HUDEP-2 (cell line): Measurements from ENCODE around the gene GAGE12C.
"Not testable (repeated sequence)": the region's sequence is repeated elsewhere in the genome, so short reads cannot be mapped to it uniquely, and the experiment has no call there.

Experiments
- DNase-seq, 76 experiments: peaks; one replicate each; lab custom pipeline; 2025; ENCODE audit not compliant: unreplicated experiment in 76 of 76; lab: John Stamatoyannopoulos, UW

Gene GAGE12C, protein sequence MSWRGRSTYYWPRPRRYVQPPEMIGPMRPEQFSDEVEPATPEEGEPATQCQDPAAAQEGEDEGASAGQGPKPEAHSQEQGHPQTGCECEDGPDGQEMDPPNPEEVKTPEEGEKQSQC

DNA sequence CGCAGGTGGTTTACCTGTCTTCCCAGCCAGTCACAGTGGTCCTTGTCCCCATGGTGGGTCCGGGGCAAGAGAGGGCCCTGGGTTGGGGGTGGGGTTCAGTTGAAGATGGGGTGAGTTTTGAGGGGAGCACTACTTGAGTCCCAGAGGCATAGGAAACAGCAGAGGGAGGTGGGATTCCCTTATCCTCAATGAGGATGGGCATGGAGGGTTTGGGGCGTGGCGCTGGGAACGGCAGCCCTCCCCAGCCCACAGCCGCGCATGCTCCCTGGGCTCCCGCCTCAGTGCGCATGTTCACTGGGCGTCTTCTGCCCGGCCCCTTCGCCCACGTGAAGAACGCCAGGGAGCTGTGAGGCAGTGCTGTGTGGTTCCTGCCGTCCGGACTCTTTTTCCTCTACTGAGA lies at the start of gene GAGE12C:
Gene GAGE12C (plus strand): TSS at position 301 of the 400 bp plus-strand sequence. CDS start 1,155 bp downstream, outside the sequence.
- not testable (repeated sequence) for DNase-seq

DNA sequence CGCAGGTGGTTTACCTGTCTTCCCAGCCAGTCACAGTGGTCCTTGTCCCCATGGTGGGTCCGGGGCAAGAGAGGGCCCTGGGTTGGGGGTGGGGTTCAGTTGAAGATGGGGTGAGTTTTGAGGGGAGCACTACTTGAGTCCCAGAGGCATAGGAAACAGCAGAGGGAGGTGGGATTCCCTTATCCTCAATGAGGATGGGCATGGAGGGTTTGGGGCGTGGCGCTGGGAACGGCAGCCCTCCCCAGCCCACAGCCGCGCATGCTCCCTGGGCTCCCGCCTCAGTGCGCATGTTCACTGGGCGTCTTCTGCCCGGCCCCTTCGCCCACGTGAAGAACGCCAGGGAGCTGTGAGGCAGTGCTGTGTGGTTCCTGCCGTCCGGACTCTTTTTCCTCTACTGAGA lies 9.5 kb downstream of the GAGE12C start, which contains the start of gene GAGE12D:
Gene GAGE12D (plus strand): TSS at position 301 of the 400 bp plus-strand sequence. CDS start 1,155 bp downstream, outside the sequence.
- DNase-seq, result not testable (repeated sequence)

DNA sequence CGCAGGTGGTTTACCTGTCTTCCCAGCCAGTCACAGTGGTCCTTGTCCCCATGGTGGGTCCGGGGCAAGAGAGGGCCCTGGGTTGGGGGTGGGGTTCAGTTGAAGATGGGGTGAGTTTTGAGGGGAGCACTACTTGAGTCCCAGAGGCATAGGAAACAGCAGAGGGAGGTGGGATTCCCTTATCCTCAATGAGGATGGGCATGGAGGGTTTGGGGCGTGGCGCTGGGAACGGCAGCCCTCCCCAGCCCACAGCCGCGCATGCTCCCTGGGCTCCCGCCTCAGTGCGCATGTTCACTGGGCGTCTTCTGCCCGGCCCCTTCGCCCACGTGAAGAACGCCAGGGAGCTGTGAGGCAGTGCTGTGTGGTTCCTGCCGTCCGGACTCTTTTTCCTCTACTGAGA lies 19.0 kb downstream of the GAGE12C start, which contains the start of gene GAGE12E:
Gene GAGE12E (plus strand): TSS at position 301 of the 400 bp plus-strand sequence. CDS start 1,155 bp downstream, outside the sequence.
- DNase-seq, result not testable (repeated sequence)

DNA sequence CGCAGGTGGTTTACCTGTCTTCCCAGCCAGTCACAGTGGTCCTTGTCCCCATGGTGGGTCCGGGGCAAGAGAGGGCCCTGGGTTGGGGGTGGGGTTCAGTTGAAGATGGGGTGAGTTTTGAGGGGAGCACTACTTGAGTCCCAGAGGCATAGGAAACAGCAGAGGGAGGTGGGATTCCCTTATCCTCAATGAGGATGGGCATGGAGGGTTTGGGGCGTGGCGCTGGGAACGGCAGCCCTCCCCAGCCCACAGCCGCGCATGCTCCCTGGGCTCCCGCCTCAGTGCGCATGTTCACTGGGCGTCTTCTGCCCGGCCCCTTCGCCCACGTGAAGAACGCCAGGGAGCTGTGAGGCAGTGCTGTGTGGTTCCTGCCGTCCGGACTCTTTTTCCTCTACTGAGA lies 28.6 kb downstream of the GAGE12C start, which contains the start of gene GAGE12F:
Gene GAGE12F (plus strand): TSS at position 301 of the 400 bp plus-strand sequence. CDS start 1,155 bp downstream, outside the sequence.
- not testable (repeated sequence) for DNase-seq

DNA sequence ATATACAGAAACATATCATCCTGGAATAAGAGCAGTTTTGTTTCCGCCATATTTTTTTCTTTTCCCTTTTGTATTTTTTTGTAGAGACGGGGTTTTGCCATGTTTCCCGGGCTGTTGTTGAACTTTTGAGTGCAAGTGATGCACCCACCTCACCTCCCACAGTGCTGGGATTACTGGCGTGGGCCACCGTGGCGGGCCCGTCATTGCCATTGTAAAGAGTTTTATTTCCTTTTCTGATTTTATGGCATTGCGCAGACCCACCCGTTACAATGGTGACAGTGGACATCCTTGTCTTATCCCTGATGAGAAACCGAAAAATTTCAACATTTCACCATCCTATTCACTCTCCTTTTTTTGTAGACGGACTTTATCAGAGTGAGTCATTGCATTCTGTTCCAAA lies 36.8 kb downstream of the GAGE12C start:
- not testable (repeated sequence) for DNase-seq

DNA sequence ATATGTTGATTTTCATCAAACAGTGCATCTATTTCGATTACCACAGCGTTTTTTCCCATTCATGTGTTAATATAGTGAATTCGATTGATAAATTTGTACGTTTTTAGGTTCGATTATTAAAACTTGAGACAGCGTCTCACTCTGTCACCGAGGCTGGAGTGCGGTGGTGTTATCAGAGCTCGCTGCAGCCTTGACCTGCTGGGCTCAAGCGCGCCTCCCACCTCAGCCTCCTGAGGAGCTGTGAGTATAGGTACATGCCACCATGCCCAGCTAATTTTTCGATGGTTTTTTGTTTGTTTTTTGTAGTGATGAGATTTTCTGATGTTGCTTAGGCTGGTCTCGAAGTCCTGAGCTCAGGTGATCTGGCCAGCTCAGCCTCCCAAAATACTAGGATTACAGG lies 37.2 kb downstream of the GAGE12C start:
- DNase-seq, result not testable (repeated sequence)

DNA sequence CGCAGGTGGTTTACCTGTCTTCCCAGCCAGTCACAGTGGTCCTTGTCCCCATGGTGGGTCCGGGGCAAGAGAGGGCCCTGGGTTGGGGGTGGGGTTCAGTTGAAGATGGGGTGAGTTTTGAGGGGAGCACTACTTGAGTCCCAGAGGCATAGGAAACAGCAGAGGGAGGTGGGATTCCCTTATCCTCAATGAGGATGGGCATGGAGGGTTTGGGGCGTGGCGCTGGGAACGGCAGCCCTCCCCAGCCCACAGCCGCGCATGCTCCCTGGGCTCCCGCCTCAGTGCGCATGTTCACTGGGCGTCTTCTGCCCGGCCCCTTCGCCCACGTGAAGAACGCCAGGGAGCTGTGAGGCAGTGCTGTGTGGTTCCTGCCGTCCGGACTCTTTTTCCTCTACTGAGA lies 38.1 kb downstream of the GAGE12C start, which contains the start of gene GAGE12G:
Gene GAGE12G (plus strand): TSS at position 301 of the 400 bp plus-strand sequence. CDS start 1,155 bp downstream, outside the sequence.
- not testable (repeated sequence) for DNase-seq

DNA sequence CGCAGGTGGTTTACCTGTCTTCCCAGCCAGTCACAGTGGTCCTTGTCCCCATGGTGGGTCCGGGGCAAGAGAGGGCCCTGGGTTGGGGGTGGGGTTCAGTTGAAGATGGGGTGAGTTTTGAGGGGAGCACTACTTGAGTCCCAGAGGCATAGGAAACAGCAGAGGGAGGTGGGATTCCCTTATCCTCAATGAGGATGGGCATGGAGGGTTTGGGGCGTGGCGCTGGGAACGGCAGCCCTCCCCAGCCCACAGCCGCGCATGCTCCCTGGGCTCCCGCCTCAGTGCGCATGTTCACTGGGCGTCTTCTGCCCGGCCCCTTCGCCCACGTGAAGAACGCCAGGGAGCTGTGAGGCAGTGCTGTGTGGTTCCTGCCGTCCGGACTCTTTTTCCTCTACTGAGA lies 47.7 kb downstream of the GAGE12C start, which contains the start of gene GAGE12H:
Gene GAGE12H (plus strand): TSS at position 301 of the 400 bp plus-strand sequence. CDS start 1,155 bp downstream, outside the sequence.
- not testable (repeated sequence) for DNase-seq
